Endothelial cell of umbilical vein (primary cell): ENCODE measurements around the gene EFHC1.

Experiments used
- CTCF ChIP-seq, 2 donors: IDR thresholded peaks; 1 replicate in 1 of 2; 2 replicates in 1 of 2; pipeline ENCODE4 v1.5.1; 2011; ENCODE audit warnings: low read length in 2 of 2, mild to moderate bottlenecking in 2 of 2, moderate library complexity in 2 of 2, control low read depth in 1 of 2, inconsistent platforms in 1 of 2, low read depth in 1 of 2; ENCODE audit not compliant: insufficient read depth in 1 of 2; ENCODE audit errors: extremely low read depth in 1 of 2
- FOS ChIP-seq: IDR thresholded peaks from 2 replicates; pipeline ENCODE4 v1.6.1; 2011; ENCODE audit warnings: mild to moderate bottlenecking, low read length, moderate library complexity, borderline replicate concordance; ENCODE audit not compliant: insufficient read depth

- TF ChIP-seq CTCF (IDR thresholded peaks at IDR 0.05; ENCODE audit: extremely low read depth in 1 of 2, insufficient read depth in 1 of 2, low read depth in 1 of 2, low read length in 2 of 2) (no peak), FOS (no peak)
These were observed 118.2 kb downstream of the EFHC1 start for GRCh38 chr6:52538252-52538900.
